HEK293 (cell line): ENCODE data around the gene B3GAT1.

ENCODE experiments used
- CTCF ChIA-PET: fragments of 350-600 bp; formaldehyde crosslinking; extraction: SDS; loops from one replicate; lab custom pipeline; 2021; ENCODE audit warnings: antibody characterized with exemption; lab: Yijun Ruan, JAX
- POLR2A ChIA-PET: fragments of 300-600 bp; formaldehyde crosslinking; extraction: SDS; loops from one replicate; lab custom pipeline; 2020; ENCODE audit warnings: antibody characterized with exemption, inconsistent platforms; lab: Yijun Ruan, JAX
- H3K27ac ChIP-seq: fragments of 200-500 bp; sonication (Bioruptor generic); 2 replicates; pipeline ENCODE4 v1.5.1; 2014; ENCODE audit warnings: low read depth, low read length, control low read depth, inconsistent platforms; ENCODE audit errors: extremely low read depth
- H3K36me3 ChIP-seq, 2 experiments: fragments of 200-500 bp in 1 of 2; sonication (Bioruptor generic) in 1 of 2; 1 replicate in 1 of 2; 2 replicates in 1 of 2; pipeline ENCODE4 v1.5.1; 2014 to 2017; ENCODE audit warnings: inconsistent platforms in 2 of 2, low read length in 2 of 2; ENCODE audit not compliant: control insufficient read depth in 2 of 2, insufficient read depth in 1 of 2
- H3K4me1 ChIP-seq: fragments of 200-500 bp; sonication (Bioruptor generic); 2 replicates; pipeline ENCODE4 v1.5.1; 2014; ENCODE audit warnings: mild to moderate bottlenecking, low read length, inconsistent platforms; ENCODE audit not compliant: control insufficient read depth, insufficient read depth
- H3K4me3 ChIP-seq: 2 replicates; pipeline ENCODE4 v1.5.1; 2011; ENCODE audit warnings: low read depth, mild to moderate bottlenecking, control low read depth, low read length, moderate library complexity
- H3K9me3 ChIP-seq: fragments of 200-500 bp; sonication (Bioruptor generic); 2 replicates; pipeline ENCODE4 v1.5.1; 2014; ENCODE audit warnings: low read depth, low read length, inconsistent platforms; ENCODE audit not compliant: control insufficient read depth, insufficient read depth
- OSR2 ChIP-seq: fragments of 450-650 bp; formaldehyde crosslinking; IDR thresholded peaks from 2 replicates; pipeline ENCODE4 v1.5.1; 2016; ENCODE audit warnings: missing biosample characterization, missing genetic modification characterization
- SP7 ChIP-seq: fragments of 450-650 bp; formaldehyde crosslinking; IDR thresholded peaks from 2 replicates; pipeline ENCODE4 v1.5.1; 2016; ENCODE audit warnings: missing biosample characterization, missing genetic modification characterization
- TCF7L2 ChIP-seq: IDR thresholded peaks from 2 replicates; pipeline ENCODE4 v1.6.1; 2011; ENCODE audit warnings: low read depth, mild to moderate bottlenecking, inconsistent platforms, low read length, moderate library complexity, borderline replicate concordance
- ZFP41 ChIP-seq: fragments of 450-650 bp; formaldehyde crosslinking; IDR thresholded peaks from 2 replicates; pipeline ENCODE4 v1.5.1; 2016; ENCODE audit warnings: missing biosample characterization, missing genetic modification characterization, borderline replicate concordance
- ZNF146 ChIP-seq: fragments of 450-650 bp; formaldehyde crosslinking; IDR thresholded peaks from 2 replicates; pipeline ENCODE4 v1.5.1; 2016; ENCODE audit warnings: missing biosample characterization, missing genetic modification characterization
- ZNF175 ChIP-seq: fragments of 450-650 bp; formaldehyde crosslinking; IDR thresholded peaks from 2 replicates; pipeline ENCODE4 v1.5.1; 2016; ENCODE audit warnings: missing biosample characterization, missing genetic modification characterization
- ZNF19 ChIP-seq: fragments of 450-650 bp; formaldehyde crosslinking; IDR thresholded peaks from 2 replicates; pipeline ENCODE4; 2016; ENCODE audit warnings: missing biosample characterization, missing genetic modification characterization, low read depth
- ZNF221 ChIP-seq: fragments of 450-650 bp; formaldehyde crosslinking; IDR thresholded peaks from 2 replicates; pipeline ENCODE4 v1.5.1; 2017; ENCODE audit warnings: missing biosample characterization, missing genetic modification characterization, borderline replicate concordance
- ZNF223 ChIP-seq: fragments of 450-650 bp; formaldehyde crosslinking; IDR thresholded peaks from 2 replicates; pipeline ENCODE4 v1.5.1; 2016; ENCODE audit warnings: missing biosample characterization, missing genetic modification characterization
- ZNF24 ChIP-seq: fragments of 450-650 bp; formaldehyde crosslinking; IDR thresholded peaks from 2 replicates; pipeline ENCODE4 v1.5.1; 2016; ENCODE audit warnings: missing biosample characterization, missing genetic modification characterization
- ZNF341 ChIP-seq: fragments of 450-650 bp; formaldehyde crosslinking; IDR thresholded peaks from 2 replicates; pipeline ENCODE4; 2016; ENCODE audit warnings: low read depth, missing biosample characterization, missing genetic modification characterization
- ZNF391 ChIP-seq: fragments of 450-650 bp; formaldehyde crosslinking; IDR thresholded peaks from 2 replicates; pipeline ENCODE4 v1.5.1; 2016; ENCODE audit warnings: low read depth, missing biosample characterization, missing genetic modification characterization, borderline replicate concordance
- ZNF426 ChIP-seq: fragments of 450-650 bp; formaldehyde crosslinking; IDR thresholded peaks from 2 replicates; pipeline ENCODE4 v1.5.1; 2017; ENCODE audit warnings: missing biosample characterization, missing genetic modification characterization, mild to moderate bottlenecking, inconsistent platforms, moderate library complexity
- ZNF558 ChIP-seq: fragments of 450-650 bp; formaldehyde crosslinking; IDR thresholded peaks from 2 replicates; pipeline ENCODE4 v1.5.1; 2016; ENCODE audit warnings: missing biosample characterization, missing genetic modification characterization
- ZNF560 ChIP-seq: fragments of 450-650 bp; formaldehyde crosslinking; IDR thresholded peaks from 2 replicates; pipeline ENCODE4 v1.5.1; 2017; ENCODE audit warnings: missing biosample characterization, missing genetic modification characterization, borderline replicate concordance
- ZNF670 ChIP-seq: fragments of 450-650 bp; formaldehyde crosslinking; IDR thresholded peaks from 2 replicates; pipeline ENCODE4 v1.5.1; 2016; ENCODE audit warnings: missing biosample characterization, missing genetic modification characterization, low read depth
- ZNF791 ChIP-seq: fragments of 450-650 bp; formaldehyde crosslinking; IDR thresholded peaks from 2 replicates; pipeline ENCODE4 v1.5.1; 2016; ENCODE audit warnings: missing biosample characterization, missing genetic modification characterization
- TF ChIP-seq, protein P1 (sequence below): fragments of 450-650 bp; formaldehyde crosslinking; IDR thresholded peaks from 2 replicates; pipeline ENCODE4 v1.5.1; 2016; ENCODE audit warnings: missing biosample characterization, missing genetic modification characterization, borderline replicate concordance
- TF ChIP-seq, protein P2 (sequence below): fragments of 450-650 bp; formaldehyde crosslinking; IDR thresholded peaks from 2 replicates; pipeline ENCODE4 v1.5.1; 2016; ENCODE audit warnings: missing biosample characterization, missing genetic modification characterization
- TF ChIP-seq, protein P3 (sequence below): fragments of 450-650 bp; formaldehyde crosslinking; IDR thresholded peaks from 2 replicates; pipeline ENCODE4 v1.5.1; 2016; ENCODE audit warnings: missing biosample characterization, missing genetic modification characterization
- TF ChIP-seq, protein P4 (sequence below): fragments of 450-650 bp; formaldehyde crosslinking; IDR thresholded peaks from 2 replicates; pipeline ENCODE4 v1.5.1; 2017; ENCODE audit warnings: missing biosample characterization, missing genetic modification characterization
- TF ChIP-seq, protein P5 (sequence below): fragments of 450-650 bp; formaldehyde crosslinking; IDR thresholded peaks from 2 replicates; pipeline ENCODE4 v1.5.1; 2016; ENCODE audit warnings: missing biosample characterization, missing genetic modification characterization
- TF ChIP-seq, protein P6 (sequence below): fragments of 450-650 bp; IDR thresholded peaks from 2 replicates; pipeline ENCODE4 v1.5.1; 2018; ENCODE audit warnings: missing biosample characterization, missing genetic modification characterization

Gene B3GAT1

DNA sequence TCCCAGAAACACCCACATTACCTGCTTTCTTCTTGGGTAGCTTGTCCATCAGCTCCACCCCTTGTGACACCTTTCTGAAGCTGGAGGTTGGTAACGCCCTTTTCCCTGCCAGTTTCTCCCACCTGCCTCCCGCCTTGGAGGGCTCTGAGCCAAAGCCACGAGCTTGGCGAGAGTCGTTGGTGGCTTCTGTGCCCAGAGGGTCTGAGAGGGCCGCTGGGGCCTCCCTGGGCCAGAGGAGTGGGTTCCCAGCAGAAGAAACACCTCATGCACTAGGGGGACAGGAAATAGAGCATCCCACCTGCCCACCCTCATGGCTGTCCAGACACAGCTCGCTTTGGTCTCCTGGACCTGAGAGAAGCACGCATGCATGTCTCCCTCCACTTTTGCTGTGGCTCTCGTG, 37.9 kb downstream of the B3GAT1 start (continued):
- TF ChIP-seq ZNF391 (tag by site-specific recombination), result no peak
- TF ChIP-seq, protein P1, sequence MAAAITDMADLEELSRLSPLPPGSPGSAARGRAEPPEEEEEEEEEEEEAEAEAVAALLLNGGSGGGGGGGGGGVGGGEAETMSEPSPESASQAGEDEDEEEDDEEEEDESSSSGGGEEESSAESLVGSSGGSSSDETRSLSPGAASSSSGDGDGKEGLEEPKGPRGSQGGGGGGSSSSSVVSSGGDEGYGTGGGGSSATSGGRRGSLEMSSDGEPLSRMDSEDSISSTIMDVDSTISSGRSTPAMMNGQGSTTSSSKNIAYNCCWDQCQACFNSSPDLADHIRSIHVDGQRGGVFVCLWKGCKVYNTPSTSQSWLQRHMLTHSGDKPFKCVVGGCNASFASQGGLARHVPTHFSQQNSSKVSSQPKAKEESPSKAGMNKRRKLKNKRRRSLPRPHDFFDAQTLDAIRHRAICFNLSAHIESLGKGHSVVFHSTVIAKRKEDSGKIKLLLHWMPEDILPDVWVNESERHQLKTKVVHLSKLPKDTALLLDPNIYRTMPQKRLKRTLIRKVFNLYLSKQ (tag by site-specific recombination), result no peak
- TF ChIP-seq TCF7L2, result no peak
- TF ChIP-seq, protein P2, sequence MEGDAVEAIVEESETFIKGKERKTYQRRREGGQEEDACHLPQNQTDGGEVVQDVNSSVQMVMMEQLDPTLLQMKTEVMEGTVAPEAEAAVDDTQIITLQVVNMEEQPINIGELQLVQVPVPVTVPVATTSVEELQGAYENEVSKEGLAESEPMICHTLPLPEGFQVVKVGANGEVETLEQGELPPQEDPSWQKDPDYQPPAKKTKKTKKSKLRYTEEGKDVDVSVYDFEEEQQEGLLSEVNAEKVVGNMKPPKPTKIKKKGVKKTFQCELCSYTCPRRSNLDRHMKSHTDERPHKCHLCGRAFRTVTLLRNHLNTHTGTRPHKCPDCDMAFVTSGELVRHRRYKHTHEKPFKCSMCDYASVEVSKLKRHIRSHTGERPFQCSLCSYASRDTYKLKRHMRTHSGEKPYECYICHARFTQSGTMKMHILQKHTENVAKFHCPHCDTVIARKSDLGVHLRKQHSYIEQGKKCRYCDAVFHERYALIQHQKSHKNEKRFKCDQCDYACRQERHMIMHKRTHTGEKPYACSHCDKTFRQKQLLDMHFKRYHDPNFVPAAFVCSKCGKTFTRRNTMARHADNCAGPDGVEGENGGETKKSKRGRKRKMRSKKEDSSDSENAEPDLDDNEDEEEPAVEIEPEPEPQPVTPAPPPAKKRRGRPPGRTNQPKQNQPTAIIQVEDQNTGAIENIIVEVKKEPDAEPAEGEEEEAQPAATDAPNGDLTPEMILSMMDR (tag by site-specific recombination), result no peak
- no peak for TF ChIP-seq SP7 (tag by site-specific recombination)
- no peak for TF ChIP-seq ZNF426
- no peak for TF ChIP-seq ZNF19
- TF ChIP-seq ZNF341 (tag by site-specific recombination), result no peak
- no peak for TF ChIP-seq ZNF221 (tag by site-specific recombination)

DNA sequence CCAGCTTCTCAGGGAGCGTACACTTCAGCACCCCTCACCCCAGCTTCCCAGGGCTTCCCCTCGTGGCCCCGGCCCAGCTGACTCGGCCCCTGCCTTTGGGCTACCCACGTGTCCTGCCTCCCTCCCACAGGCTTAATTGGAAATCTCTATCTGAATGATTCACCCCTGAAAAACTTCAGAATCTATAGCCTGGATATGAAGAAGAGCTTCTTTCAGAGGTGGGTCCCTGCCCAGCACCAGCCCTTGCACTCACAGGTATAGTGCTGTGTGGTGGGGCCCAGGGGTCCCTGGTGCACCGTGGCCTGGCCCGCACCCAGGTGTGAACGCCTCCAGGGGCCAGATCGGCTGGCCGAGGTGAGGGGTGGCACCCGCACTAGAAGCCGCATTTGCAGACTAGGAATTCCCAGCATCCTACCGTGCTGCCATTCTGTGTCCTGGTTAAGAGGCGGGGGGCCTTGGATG, 38.4 kb downstream of the B3GAT1 start:
- ChIA-PET CTCF (no interaction called here), POLR2A (no interaction called here)
- no peak overlapping the region for H3K4me3 ChIP-seq
- H3K4me1 ChIP-seq, result no peaks in the 10 kb centered on the region
- no peak overlapping the region for H3K27ac ChIP-seq
- H3K36me3 ChIP-seq, result peaks cover 0 to 36% of the 10 kb centered on the region in 2 experiments; a peak in 1 of 3 replicates
- no peaks in the 10 kb centered on the region for H3K9me3 ChIP-seq
- TF ChIP-seq, protein P3, sequence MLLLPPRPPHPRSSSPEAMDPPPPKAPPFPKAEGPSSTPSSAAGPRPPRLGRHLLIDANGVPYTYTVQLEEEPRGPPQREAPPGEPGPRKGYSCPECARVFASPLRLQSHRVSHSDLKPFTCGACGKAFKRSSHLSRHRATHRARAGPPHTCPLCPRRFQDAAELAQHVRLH (tag by site-specific recombination), result no peak
- no peak for TF ChIP-seq ZFP41
- no peak for TF ChIP-seq ZNF223
- no peak for TF ChIP-seq ZNF670 (tag by site-specific recombination)
- TF ChIP-seq, protein P2 (tag by site-specific recombination), result no peak
- TF ChIP-seq ZNF558 (tag by site-specific recombination), result no peak
- TF ChIP-seq, protein P4, sequence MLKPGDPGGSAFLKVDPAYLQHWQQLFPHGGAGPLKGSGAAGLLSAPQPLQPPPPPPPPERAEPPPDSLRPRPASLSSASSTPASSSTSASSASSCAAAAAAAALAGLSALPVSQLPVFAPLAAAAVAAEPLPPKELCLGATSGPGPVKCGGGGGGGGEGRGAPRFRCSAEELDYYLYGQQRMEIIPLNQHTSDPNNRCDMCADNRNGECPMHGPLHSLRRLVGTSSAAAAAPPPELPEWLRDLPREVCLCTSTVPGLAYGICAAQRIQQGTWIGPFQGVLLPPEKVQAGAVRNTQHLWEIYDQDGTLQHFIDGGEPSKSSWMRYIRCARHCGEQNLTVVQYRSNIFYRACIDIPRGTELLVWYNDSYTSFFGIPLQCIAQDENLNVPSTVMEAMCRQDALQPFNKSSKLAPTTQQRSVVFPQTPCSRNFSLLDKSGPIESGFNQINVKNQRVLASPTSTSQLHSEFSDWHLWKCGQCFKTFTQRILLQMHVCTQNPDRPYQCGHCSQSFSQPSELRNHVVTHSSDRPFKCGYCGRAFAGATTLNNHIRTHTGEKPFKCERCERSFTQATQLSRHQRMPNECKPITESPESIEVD (tag by site-specific recombination), result no peak
- no peak for TF ChIP-seq ZNF175 (tag by site-specific recombination)
- TF ChIP-seq ZNF560 (tag by site-specific recombination), result no peak
- TF ChIP-seq ZNF146, result no peak
- TF ChIP-seq ZNF24, result no peak
- TF ChIP-seq OSR2 (tag by site-specific recombination), result no peak
- no peak for TF ChIP-seq ZNF791
- TF ChIP-seq, protein P5, sequence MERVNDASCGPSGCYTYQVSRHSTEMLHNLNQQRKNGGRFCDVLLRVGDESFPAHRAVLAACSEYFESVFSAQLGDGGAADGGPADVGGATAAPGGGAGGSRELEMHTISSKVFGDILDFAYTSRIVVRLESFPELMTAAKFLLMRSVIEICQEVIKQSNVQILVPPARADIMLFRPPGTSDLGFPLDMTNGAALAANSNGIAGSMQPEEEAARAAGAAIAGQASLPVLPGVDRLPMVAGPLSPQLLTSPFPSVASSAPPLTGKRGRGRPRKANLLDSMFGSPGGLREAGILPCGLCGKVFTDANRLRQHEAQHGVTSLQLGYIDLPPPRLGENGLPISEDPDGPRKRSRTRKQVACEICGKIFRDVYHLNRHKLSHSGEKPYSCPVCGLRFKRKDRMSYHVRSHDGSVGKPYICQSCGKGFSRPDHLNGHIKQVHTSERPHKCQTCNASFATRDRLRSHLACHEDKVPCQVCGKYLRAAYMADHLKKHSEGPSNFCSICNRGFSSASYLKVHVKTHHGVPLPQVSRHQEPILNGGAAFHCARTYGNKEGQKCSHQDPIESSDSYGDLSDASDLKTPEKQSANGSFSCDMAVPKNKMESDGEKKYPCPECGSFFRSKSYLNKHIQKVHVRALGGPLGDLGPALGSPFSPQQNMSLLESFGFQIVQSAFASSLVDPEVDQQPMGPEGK (tag by site-specific recombination), result no peak
- TF ChIP-seq, protein P6, sequence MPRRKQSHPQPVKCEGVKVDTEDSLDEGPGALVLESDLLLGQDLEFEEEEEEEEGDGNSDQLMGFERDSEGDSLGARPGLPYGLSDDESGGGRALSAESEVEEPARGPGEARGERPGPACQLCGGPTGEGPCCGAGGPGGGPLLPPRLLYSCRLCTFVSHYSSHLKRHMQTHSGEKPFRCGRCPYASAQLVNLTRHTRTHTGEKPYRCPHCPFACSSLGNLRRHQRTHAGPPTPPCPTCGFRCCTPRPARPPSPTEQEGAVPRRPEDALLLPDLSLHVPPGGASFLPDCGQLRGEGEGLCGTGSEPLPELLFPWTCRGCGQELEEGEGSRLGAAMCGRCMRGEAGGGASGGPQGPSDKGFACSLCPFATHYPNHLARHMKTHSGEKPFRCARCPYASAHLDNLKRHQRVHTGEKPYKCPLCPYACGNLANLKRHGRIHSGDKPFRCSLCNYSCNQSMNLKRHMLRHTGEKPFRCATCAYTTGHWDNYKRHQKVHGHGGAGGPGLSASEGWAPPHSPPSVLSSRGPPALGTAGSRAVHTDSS (tag by site-specific recombination), result no peak
